HEK293 (cell line): ENCODE data around the gene MTUS2.

Source experiments
- CTCF ChIA-PET: fragments of 350-600 bp; formaldehyde crosslinking; extraction: SDS; loops from one replicate; lab custom pipeline; 2021; ENCODE audit warnings: antibody characterized with exemption; lab: Yijun Ruan, JAX
- POLR2A ChIA-PET: fragments of 300-600 bp; formaldehyde crosslinking; extraction: SDS; loops from one replicate; lab custom pipeline; 2020; ENCODE audit warnings: antibody characterized with exemption, inconsistent platforms; lab: Yijun Ruan, JAX
- H3K27ac ChIP-seq: fragments of 200-500 bp; sonication (Bioruptor generic); 2 replicates; pipeline ENCODE4 v1.5.1; 2014; ENCODE audit warnings: low read depth, low read length, control low read depth, inconsistent platforms; ENCODE audit errors: extremely low read depth
- H3K36me3 ChIP-seq, 2 experiments: fragments of 200-500 bp in 1 of 2; sonication (Bioruptor generic) in 1 of 2; 1 replicate in 1 of 2; 2 replicates in 1 of 2; pipeline ENCODE4 v1.5.1; 2014 to 2017; ENCODE audit warnings: inconsistent platforms in 2 of 2, low read length in 2 of 2; ENCODE audit not compliant: control insufficient read depth in 2 of 2, insufficient read depth in 1 of 2
- H3K4me1 ChIP-seq: fragments of 200-500 bp; sonication (Bioruptor generic); 2 replicates; pipeline ENCODE4 v1.5.1; 2014; ENCODE audit warnings: mild to moderate bottlenecking, low read length, inconsistent platforms; ENCODE audit not compliant: control insufficient read depth, insufficient read depth
- H3K4me3 ChIP-seq: 2 replicates; pipeline ENCODE4 v1.5.1; 2011; ENCODE audit warnings: low read depth, mild to moderate bottlenecking, control low read depth, low read length, moderate library complexity
- H3K9me3 ChIP-seq: fragments of 200-500 bp; sonication (Bioruptor generic); 2 replicates; pipeline ENCODE4 v1.5.1; 2014; ENCODE audit warnings: low read depth, low read length, inconsistent platforms; ENCODE audit not compliant: control insufficient read depth, insufficient read depth
- HOXD13 ChIP-seq: sonication (generic); formaldehyde crosslinking; IDR thresholded peaks from 2 replicates; pipeline ENCODE4 v1.8.0; 2022; ENCODE audit warnings: missing genetic modification reagents, borderline replicate concordance
- OVOL3 ChIP-seq: fragments of 450-650 bp; formaldehyde crosslinking; IDR thresholded peaks from 2 replicates; pipeline ENCODE4 v1.5.1; 2016; ENCODE audit warnings: missing biosample characterization, missing genetic modification characterization
- SP7 ChIP-seq: fragments of 450-650 bp; formaldehyde crosslinking; IDR thresholded peaks from 2 replicates; pipeline ENCODE4 v1.5.1; 2016; ENCODE audit warnings: missing biosample characterization, missing genetic modification characterization
- WT1 ChIP-seq: fragments of 450-650 bp; formaldehyde crosslinking; IDR thresholded peaks from 2 replicates; pipeline ENCODE4 v1.5.1; 2016; ENCODE audit warnings: missing biosample characterization, missing genetic modification characterization
- YY2 ChIP-seq: fragments of 450-650 bp; formaldehyde crosslinking; IDR thresholded peaks from 2 replicates; pipeline ENCODE4 v1.5.1; 2016; ENCODE audit warnings: missing biosample characterization, missing genetic modification characterization
- ZNF121 ChIP-seq: fragments of 450-650 bp; formaldehyde crosslinking; IDR thresholded peaks from 2 replicates; pipeline ENCODE4 v1.5.1; 2016; ENCODE audit warnings: missing biosample characterization, missing genetic modification characterization
- ZNF138 ChIP-seq: fragments of 450-650 bp; formaldehyde crosslinking; IDR thresholded peaks from 2 replicates; pipeline ENCODE4 v1.5.1; 2016; ENCODE audit warnings: missing biosample characterization, missing genetic modification characterization, borderline replicate concordance
- ZNF175 ChIP-seq: fragments of 450-650 bp; formaldehyde crosslinking; IDR thresholded peaks from 2 replicates; pipeline ENCODE4 v1.5.1; 2016; ENCODE audit warnings: missing biosample characterization, missing genetic modification characterization
- ZNF394 ChIP-seq: fragments of 450-650 bp; formaldehyde crosslinking; IDR thresholded peaks from 2 replicates; pipeline ENCODE4 v1.5.1; 2016; ENCODE audit warnings: missing biosample characterization, missing genetic modification characterization, mild to moderate bottlenecking, moderate library complexity, borderline replicate concordance
- ZNF48 ChIP-seq: fragments of 450-650 bp; formaldehyde crosslinking; IDR thresholded peaks from 2 replicates; pipeline ENCODE4 v1.5.1; 2016; ENCODE audit warnings: missing biosample characterization, missing genetic modification characterization
- ZNF600 ChIP-seq: fragments of 450-650 bp; formaldehyde crosslinking; IDR thresholded peaks from 2 replicates; pipeline ENCODE4 v1.5.1; 2016; ENCODE audit warnings: missing biosample characterization, missing genetic modification characterization
- ZNF624 ChIP-seq: fragments of 450-650 bp; formaldehyde crosslinking; IDR thresholded peaks from 2 replicates; pipeline ENCODE4 v1.5.1; 2017; ENCODE audit warnings: missing biosample characterization, missing genetic modification characterization
- ZNF664 ChIP-seq: fragments of 450-650 bp; formaldehyde crosslinking; IDR thresholded peaks from 2 replicates; pipeline ENCODE4 v1.5.1; 2016; ENCODE audit warnings: missing biosample characterization, missing genetic modification characterization
- ZNF670 ChIP-seq: fragments of 450-650 bp; formaldehyde crosslinking; IDR thresholded peaks from 2 replicates; pipeline ENCODE4 v1.5.1; 2016; ENCODE audit warnings: missing biosample characterization, missing genetic modification characterization, low read depth
- ZNF677 ChIP-seq: fragments of 450-650 bp; IDR thresholded peaks from 2 replicates; pipeline ENCODE4 v1.5.0; 2018; ENCODE audit warnings: missing biosample characterization, mild to moderate bottlenecking, missing genetic modification characterization, moderate library complexity
- TF ChIP-seq, protein P1 (sequence below): fragments of 450-650 bp; formaldehyde crosslinking; IDR thresholded peaks from 2 replicates; pipeline ENCODE4 v1.5.1; 2016; ENCODE audit warnings: missing biosample characterization, missing genetic modification characterization
- TF ChIP-seq, protein P2 (sequence below): fragments of 450-650 bp; formaldehyde crosslinking; IDR thresholded peaks from 2 replicates; pipeline ENCODE4 v1.5.1; 2016; ENCODE audit warnings: missing biosample characterization, missing genetic modification characterization
- TF ChIP-seq, protein P3 (sequence below): fragments of 450-650 bp; formaldehyde crosslinking; IDR thresholded peaks from 2 replicates; pipeline ENCODE4 v1.5.1; 2016; ENCODE audit warnings: missing biosample characterization, missing genetic modification characterization, borderline replicate concordance
- TF ChIP-seq, protein P4 (sequence below): fragments of 450-650 bp; formaldehyde crosslinking; IDR thresholded peaks from 2 replicates; pipeline ENCODE4 v1.5.1; 2017; ENCODE audit warnings: missing biosample characterization, missing genetic modification characterization

Gene MTUS2

DNA sequence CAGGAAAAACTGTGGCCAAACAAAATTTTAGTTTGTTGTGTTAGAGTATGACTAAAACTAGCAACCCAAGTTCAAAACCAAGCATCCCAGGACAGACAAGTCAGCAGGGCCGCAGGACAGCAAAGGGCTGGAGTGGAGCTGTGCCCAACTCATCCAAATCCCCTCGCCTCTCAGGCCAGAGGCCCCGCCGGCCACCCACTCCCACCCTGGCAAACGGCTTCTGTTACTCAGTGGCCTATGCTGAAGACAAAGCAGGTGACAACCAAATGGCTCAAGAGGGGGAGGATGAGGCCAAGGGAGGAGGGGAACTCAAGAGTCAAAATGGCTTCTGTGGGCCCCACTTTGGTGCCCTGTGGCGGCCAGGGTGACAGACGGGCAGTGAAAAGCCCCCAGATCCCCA lies 705.6 kb downstream of the MTUS2 start:
- POLR2A ChIA-PET = no interaction called here
- Histone ChIP-seq H3K4me3 (no peak overlapping the region), H3K27ac (no peak overlapping the region), H3K4me1 (no peaks in the 10 kb centered on the region), H3K36me3 (peaks cover 0 to 86% of the 10 kb centered on the region in 2 experiments; a peak in 1 of 3 replicates), H3K9me3 (no peaks in the 10 kb centered on the region)
- CTCF ChIA-PET = interaction anchor here (1.6 kb wide), 1 partner anchor 17 kb away, joined by 4 read pairs; no protein-coding TSS in a partner anchor
- TF ChIP-seq ZNF600 (tag by site-specific recombination) (no peak), SP7 (tag by site-specific recombination) (no peak), ZNF624 (no peak)

DNA sequence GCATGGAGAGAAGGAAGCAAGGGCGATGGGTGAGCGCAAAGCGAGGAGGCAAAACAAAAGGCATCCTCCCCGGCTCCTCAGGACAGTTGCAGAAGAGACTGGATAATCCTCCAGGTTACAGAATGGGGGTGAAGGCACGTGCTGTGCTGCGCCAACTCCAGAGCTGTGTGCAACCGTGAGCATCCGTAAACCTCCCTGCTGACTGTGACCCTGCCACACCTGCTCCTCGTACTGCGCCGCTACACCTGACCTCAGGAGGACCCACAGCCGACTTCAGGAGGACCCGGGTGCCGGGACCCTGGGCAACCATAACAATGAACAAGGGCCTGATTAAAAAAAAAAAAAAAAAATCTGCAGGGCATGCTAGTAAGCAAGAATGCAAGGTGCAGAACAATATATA lies 706.6 kb downstream of the MTUS2 start:
- ChIA-PET CTCF (interaction anchor here (1.6 kb wide), 1 partner anchor 18 kb away, joined by 4 read pairs; no protein-coding TSS in a partner anchor), POLR2A (no interaction called here)
- H3K4me1 ChIP-seq = no peaks in the 10 kb centered on the region
- H3K36me3 ChIP-seq = peaks cover 3 to 85% of the 10 kb centered on the region in 2 experiments; a peak in 2 of 3 replicates
- TF ChIP-seq ZNF175 = no peak
- H3K4me3 ChIP-seq = no peak overlapping the region
- H3K27ac ChIP-seq = no peak overlapping the region
- H3K9me3 ChIP-seq = no peaks in the 10 kb centered on the region

DNA sequence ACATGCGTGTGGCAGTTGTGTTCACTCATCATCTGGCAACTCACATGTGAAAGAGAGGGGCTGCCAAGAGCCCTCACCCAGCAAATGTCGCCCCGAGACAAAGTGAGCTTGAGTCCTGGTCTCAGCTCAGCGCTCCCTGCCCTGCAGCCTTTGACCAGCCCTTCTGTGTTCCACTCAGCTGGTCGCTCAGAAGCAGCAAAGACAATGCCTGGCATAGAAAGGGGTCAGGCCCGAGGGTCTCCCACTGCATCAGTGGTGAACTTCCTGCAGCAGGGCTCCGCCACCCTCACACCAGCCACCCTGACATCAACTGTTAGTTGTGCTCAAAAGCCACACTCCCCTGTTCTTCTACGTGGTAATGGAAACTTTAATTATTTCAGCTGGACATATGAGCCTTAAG lies 707.4 kb downstream of the MTUS2 start:
- no peak for TF ChIP-seq HOXD13
- no peak for TF ChIP-seq YY2
- TF ChIP-seq ZNF138 = no peak
- TF ChIP-seq, protein P1, sequence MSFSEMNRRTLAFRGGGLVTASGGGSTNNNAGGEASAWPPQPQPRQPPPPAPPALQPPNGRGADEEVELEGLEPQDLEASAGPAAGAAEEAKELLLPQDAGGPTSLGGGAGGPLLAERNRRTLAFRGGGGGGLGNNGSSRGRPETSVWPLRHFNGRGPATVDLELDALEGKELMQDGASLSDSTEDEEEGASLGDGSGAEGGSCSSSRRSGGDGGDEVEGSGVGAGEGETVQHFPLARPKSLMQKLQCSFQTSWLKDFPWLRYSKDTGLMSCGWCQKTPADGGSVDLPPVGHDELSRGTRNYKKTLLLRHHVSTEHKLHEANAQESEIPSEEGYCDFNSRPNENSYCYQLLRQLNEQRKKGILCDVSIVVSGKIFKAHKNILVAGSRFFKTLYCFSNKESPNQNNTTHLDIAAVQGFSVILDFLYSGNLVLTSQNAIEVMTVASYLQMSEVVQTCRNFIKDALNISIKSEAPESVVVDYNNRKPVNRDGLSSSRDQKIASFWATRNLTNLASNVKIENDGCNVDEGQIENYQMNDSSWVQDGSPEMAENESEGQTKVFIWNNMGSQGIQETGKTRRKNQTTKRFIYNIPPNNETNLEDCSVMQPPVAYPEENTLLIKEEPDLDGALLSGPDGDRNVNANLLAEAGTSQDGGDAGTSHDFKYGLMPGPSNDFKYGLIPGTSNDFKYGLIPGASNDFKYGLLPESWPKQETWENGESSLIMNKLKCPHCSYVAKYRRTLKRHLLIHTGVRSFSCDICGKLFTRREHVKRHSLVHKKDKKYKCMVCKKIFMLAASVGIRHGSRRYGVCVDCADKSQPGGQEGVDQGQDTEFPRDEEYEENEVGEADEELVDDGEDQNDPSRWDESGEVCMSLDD (tag by site-specific recombination) = no peak
- TF ChIP-seq ZNF677 = no peak
- TF ChIP-seq, protein P2, sequence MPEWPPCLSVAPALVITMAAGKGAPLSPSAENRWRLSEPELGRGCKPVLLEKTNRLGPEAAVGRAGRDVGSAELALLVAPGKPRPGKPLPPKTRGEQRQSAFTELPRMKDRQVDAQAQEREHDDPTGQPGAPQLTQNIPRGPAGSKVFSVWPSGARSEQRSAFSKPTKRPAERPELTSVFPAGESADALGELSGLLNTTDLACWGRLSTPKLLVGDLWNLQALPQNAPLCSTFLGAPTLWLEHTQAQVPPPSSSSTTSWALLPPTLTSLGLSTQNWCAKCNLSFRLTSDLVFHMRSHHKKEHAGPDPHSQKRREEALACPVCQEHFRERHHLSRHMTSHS (tag by site-specific recombination) = no peak
- TF ChIP-seq WT1 = no peak
- H3K36me3 ChIP-seq = peaks cover 3 to 85% of the 10 kb centered on the region in 2 experiments
- CTCF ChIA-PET = interaction anchor here (1.6 kb wide), 1 partner anchor 19 kb away, joined by 4 read pairs; no protein-coding TSS in a partner anchor
- no peak overlapping the region for H3K27ac ChIP-seq
- no peaks in the 10 kb centered on the region for H3K9me3 ChIP-seq
- POLR2A ChIA-PET = interaction anchor here (0.6 kb wide), 1 partner anchor 1416 kb away, joined by 5 read pairs; no protein-coding TSS in a partner anchor
- H3K4me3 ChIP-seq = no peak overlapping the region
- H3K4me1 ChIP-seq = no peaks in the 10 kb centered on the region

DNA sequence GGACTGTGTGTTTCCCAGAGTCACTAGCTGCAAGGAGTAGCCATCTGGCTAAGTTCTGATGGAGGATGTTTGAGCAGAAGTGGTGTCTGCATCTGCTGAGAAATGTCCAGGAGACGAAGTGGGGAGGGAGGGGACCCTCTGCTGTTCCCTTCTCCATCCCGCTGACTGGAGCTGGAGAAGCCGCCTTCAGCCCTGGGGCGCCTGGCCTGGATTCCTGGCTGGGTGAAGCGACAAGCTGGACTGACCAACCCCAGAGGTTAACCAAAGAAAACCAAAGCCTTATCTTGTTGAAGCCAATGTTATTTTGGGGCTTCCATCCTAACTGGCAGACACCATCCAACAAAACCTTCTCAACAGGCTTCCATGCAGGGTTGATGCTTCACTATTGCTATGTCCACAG lies 707.8 kb downstream of the MTUS2 start:
- no peak overlapping the region for H3K4me3 ChIP-seq
- CTCF ChIA-PET = no interaction called here
- H3K36me3 ChIP-seq = peaks cover 3 to 85% of the 10 kb centered on the region in 2 experiments
- POLR2A ChIA-PET = interaction anchor here (0.6 kb wide), 1 partner anchor 1416 kb away, joined by 5 read pairs; no protein-coding TSS in a partner anchor
- no peaks in the 10 kb centered on the region for H3K9me3 ChIP-seq
- no peak overlapping the region for H3K27ac ChIP-seq
- no peaks in the 10 kb centered on the region for H3K4me1 ChIP-seq
- TF ChIP-seq ZNF394 (tag by site-specific recombination) (no peak), ZNF121 (no peak), ZNF670 (tag by site-specific recombination) (no peak), ZNF48 (tag by site-specific recombination) (no peak), ZNF664 (tag by site-specific recombination) (no peak), OVOL3 (tag by site-specific recombination) (no peak)
- TF ChIP-seq, protein P3, sequence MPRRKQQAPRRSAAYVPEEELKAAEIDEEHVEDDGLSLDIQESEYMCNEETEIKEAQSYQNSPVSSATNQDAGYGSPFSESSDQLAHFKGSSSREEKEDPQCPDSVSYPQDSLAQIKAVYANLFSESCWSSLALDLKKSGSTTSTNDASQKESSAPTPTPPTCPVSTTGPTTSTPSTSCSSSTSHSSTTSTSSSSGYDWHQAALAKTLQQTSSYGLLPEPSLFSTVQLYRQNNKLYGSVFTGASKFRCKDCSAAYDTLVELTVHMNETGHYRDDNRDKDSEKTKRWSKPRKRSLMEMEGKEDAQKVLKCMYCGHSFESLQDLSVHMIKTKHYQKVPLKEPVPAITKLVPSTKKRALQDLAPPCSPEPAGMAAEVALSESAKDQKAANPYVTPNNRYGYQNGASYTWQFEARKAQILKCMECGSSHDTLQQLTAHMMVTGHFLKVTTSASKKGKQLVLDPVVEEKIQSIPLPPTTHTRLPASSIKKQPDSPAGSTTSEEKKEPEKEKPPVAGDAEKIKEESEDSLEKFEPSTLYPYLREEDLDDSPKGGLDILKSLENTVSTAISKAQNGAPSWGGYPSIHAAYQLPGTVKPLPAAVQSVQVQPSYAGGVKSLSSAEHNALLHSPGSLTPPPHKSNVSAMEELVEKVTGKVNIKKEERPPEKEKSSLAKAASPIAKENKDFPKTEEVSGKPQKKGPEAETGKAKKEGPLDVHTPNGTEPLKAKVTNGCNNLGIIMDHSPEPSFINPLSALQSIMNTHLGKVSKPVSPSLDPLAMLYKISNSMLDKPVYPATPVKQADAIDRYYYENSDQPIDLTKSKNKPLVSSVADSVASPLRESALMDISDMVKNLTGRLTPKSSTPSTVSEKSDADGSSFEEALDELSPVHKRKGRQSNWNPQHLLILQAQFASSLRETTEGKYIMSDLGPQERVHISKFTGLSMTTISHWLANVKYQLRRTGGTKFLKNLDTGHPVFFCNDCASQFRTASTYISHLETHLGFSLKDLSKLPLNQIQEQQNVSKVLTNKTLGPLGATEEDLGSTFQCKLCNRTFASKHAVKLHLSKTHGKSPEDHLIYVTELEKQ (tag by site-specific recombination) = no peak
- TF ChIP-seq, protein P4, sequence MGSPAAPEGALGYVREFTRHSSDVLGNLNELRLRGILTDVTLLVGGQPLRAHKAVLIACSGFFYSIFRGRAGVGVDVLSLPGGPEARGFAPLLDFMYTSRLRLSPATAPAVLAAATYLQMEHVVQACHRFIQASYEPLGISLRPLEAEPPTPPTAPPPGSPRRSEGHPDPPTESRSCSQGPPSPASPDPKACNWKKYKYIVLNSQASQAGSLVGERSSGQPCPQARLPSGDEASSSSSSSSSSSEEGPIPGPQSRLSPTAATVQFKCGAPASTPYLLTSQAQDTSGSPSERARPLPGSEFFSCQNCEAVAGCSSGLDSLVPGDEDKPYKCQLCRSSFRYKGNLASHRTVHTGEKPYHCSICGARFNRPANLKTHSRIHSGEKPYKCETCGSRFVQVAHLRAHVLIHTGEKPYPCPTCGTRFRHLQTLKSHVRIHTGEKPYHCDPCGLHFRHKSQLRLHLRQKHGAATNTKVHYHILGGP (tag by site-specific recombination) = no peak
